Measurements from ENCODE around the gene STPG1.
A peak's percentile ranks its signal among the peaks of the same experiment; 100 is the strongest.

STPG1 gene

GRCh38 chr1:24392982-24393650, 20.5 kb downstream of the STPG1 start:
- no peak for DNase-seq

- no peak for DNase-seq
Measured at GRCh38 chr1:24392604-24392946, 21.0 kb downstream of the STPG1 start.

- DNase-seq = peak; percentile 63
Measured at GRCh38 chr1:24391882-24392603, 21.5 kb downstream of the STPG1 start.

- DNase-seq = peak; percentile 50
Measured at GRCh38 chr1:24390924-24391782, 22.4 kb downstream of the STPG1 start.

- no peak for DNase-seq
Measured at GRCh38 chr1:24389231-24389678, 24.3 kb downstream of the STPG1 start.

GRCh38 chr1:24388331-24388885, 25.2 kb downstream of the STPG1 start:
- no peak for DNase-seq

GRCh38 chr1:24387636-24388175, 25.9 kb downstream of the STPG1 start:
- no peak for DNase-seq

- no peak for DNase-seq
Measured at GRCh38 chr1:24386931-24387330, 26.7 kb downstream of the STPG1 start.

GRCh38 chr1:24386241-24386640, 27.3 kb downstream of the STPG1 start:
- no peak for DNase-seq

- peak; percentile 15 for DNase-seq
Measured at GRCh38 chr1:24385160-24385940, 28.2 kb downstream of the STPG1 start.

GRCh38 chr1:24384251-24385090, 29.1 kb downstream of the STPG1 start:
- DNase-seq = peak; percentile 57

- no peak for DNase-seq
Measured at GRCh38 chr1:24383381-24383940, 30.1 kb downstream of the STPG1 start.

- DNase-seq = no peak
Measured at GRCh38 chr1:24382165-24382577, 31.4 kb downstream of the STPG1 start.

- DNase-seq = no peak
Measured at GRCh38 chr1:24381256-24381655, 32.3 kb downstream of the STPG1 start.

GRCh38 chr1:24380508-24380907, 33.1 kb downstream of the STPG1 start:
- DNase-seq = no peak

GRCh38 chr1:24379733-24380315, 33.8 kb downstream of the STPG1 start:
- no peak for DNase-seq

- no peak for DNase-seq
Measured at GRCh38 chr1:24374891-24375786, 38.4 kb downstream of the STPG1 start.

- DNase-seq = no peak
Measured at GRCh38 chr1:24373710-24374109, 39.9 kb downstream of the STPG1 start.

GRCh38 chr1:24373044-24373443, 40.5 kb downstream of the STPG1 start:
- DNase-seq = no peak

Data from stimulated activated naive CD4-positive, alpha-beta T cell treated with Interleukin-2 at 50 U/mL for 16 hours (primary cell).